Right renal cortex interstitium (tissue), 3 donors: Measurements from ENCODE around the gene SORCS3. TPM values are rescaled to one million over a fixed set of nuclear protein-coding genes. Genes with fewer than 3 reads are reported as not detected.

Experiments
- DNase-seq, 3 donors: peaks; one replicate each; pipeline ENCODE4 v3.0.0-alpha.2; 2013; ENCODE audit warnings: low read depth in 3 of 3, low spot score in 2 of 3
- polyA plus RNA-seq, 3 donors: library from polyadenylated mRNA; unstranded; fragments of 120-200 nt; gene quantifications; one replicate each; pipeline ENCODE4 v1.2.1, GENCODE V29; 2013; ENCODE audit not compliant: insufficient read length in 3 of 3

Gene SORCS3
- polyA plus RNA-seq, 3 donors = 2.6 to 4.1 (median 3.6) TPM

DNA sequence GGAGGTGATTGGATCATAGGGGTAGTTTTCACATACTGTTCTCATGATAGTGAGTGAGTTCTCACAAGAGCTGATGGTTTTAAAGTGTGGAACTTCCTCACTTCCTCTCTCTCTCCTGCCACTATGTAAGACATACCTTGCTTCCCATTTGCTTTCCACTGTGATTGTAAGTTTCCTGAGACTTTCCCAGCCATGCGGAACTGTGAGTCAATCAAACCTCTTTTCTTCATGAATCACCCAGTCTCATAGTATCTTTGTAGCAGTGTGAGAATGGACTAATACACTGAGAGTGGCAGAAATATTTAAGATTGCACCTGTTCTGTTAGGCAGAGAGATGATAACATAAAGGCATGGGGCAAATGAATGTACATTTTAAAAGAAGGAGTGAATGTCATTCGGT is 507.8 kb downstream of the SORCS3 start:
- DNase-seq = no peak

DNA sequence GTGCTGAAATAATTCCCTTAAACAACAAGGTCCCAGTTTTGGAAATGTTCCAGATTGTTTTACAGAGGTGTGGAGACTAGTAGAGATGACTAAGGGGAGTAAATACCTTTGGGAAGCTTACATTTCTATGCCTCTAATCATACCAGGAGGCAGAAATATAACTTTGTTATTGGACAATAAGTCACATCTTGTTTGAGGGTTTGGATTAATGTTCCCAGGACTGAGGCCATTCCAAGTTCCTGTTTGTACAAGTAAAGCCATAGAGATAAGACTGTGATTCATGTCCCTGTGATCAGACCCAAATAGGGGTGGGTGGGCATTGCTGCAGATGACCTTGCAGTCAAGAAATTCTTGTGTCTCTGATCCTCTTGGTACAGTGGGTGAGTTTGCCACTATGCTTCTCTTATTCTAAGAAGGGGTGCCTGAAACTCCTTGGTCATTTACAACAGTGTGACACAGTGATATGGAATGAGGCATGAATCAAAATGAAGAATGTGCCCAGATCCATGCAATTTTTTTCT is 508.3 kb downstream of the SORCS3 start:
- no peak for DNase-seq

GRCh38 chr10:105150259-105150880 is 509.3 kb downstream of the SORCS3 start:
- DNase-seq = no peak

- DNase-seq = no peak
These were observed 513.6 kb downstream of the SORCS3 start for GRCh38 chr10:105154736-105155135.

- no peak for DNase-seq
These were observed 518.2 kb downstream of the SORCS3 start for GRCh38 chr10:105159268-105159667.

- no peak for DNase-seq
These were observed 520.1 kb downstream of the SORCS3 start for GRCh38 chr10:105161149-105161548.

GRCh38 chr10:105161767-105162166 is 520.7 kb downstream of the SORCS3 start:
- DNase-seq = no peak

- DNase-seq = no peak
These were observed 529.4 kb downstream of the SORCS3 start for GRCh38 chr10:105170521-105170920.

- DNase-seq = no peak
These were observed 530.9 kb downstream of the SORCS3 start for GRCh38 chr10:105171945-105172344.

DNA sequence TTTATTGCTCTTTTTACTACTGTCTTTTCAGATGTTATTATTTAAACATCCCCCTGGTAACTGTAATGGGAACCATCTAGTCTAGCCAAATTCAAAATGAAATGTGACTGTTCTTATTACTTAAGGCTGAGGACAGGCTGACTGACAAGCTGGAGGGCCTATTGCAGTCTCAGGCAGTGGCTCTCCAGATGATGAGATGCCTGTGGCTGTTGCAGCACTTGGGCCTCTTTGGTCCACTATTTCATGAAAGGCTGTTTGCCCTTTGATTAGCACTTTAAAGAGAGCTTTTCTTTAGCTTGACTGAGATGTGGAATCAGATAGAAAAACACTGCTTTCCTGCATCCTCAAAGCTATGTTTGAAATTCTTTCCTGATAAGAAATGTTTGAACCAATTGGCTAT is 540.5 kb downstream of the SORCS3 start:
- DNase-seq = no peak

DNA sequence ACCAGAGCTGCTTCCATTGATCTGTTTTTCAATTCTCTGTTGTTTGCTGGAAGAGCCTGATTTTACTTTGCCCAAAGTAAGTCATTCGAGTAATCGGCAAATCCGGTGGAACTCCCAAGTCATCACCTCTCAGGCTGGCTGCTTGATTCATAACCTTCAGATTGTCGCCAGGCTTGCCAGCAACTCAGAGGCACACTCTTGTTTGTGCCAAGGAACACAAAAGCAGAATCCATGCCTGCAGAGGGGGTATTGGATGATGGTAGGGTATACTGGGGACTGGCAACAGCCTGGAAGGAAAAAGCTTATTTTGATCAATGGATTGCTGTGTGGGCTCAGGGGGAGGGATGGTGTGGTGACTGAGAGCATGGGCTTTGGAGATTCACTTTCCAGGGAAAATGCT is 542.4 kb downstream of the SORCS3 start:
- DNase-seq = no peak

DNA sequence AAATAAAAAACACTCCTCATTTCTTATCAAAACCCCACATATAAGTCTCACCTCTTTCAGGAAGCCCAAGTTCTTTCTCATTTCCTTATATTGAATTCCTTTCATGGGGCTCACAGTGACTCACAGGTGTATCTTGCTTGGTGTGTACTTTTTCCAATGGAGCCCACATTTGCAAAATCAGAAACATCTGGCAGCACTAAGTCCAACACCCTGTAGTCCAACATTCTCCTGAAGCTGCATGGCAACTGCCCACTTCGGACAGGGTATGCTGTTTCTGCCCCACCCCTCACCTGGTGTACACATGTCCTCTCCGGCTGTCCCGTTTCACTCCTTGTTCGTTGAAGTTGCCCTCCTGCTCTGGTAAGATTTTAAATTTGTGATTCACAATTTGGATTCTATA is 544.1 kb downstream of the SORCS3 start:
- no peak for DNase-seq

GRCh38 chr10:105187243-105187642 is 546.2 kb downstream of the SORCS3 start:
- DNase-seq = no peak

GRCh38 chr10:105188737-105189462 is 547.8 kb downstream of the SORCS3 start:
- no peak for DNase-seq

GRCh38 chr10:105189463-105189800 is 548.3 kb downstream of the SORCS3 start:
- no peak for DNase-seq

- no peak for DNase-seq
These were observed 551.1 kb downstream of the SORCS3 start for GRCh38 chr10:105192146-105192545.

DNA sequence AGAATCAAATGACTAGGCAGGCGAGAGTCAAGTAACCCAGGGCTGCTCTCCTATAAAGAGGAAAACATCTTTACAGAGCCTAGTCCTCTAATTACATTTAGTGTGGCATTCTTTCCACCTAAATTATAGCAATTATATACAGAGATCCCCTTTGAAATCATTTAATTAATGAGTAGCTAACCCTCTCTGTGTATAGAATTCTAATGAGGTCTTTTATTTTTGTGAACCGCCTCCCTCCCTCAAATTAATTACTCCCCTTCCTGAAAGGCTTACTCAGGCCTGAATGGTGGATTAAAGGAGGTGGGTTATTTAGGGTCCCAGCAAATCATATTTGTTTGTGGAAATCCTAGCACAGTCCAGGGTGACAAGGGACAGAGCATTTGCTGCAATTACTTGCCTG is 551.8 kb downstream of the SORCS3 start:
- no peak for DNase-seq

DNA sequence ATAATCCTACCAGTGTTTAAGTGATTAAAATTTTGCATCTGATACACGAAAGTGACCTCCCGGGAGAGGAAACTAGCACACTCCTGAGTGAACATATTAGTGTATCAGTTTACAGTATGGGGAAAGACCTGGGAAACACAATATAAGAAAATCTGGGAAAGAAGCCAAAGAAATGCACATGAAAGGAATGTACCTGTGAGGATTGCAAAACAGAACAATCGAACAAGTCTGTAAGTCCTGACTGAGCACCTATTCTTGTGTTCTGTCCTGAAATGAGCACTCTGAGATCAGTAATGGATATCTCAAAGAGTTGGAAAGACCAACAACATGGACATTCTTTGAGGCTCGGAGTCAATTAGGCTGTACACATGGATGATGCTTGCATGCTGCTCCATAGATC is 554.7 kb downstream of the SORCS3 start:
- no peak for DNase-seq

DNA sequence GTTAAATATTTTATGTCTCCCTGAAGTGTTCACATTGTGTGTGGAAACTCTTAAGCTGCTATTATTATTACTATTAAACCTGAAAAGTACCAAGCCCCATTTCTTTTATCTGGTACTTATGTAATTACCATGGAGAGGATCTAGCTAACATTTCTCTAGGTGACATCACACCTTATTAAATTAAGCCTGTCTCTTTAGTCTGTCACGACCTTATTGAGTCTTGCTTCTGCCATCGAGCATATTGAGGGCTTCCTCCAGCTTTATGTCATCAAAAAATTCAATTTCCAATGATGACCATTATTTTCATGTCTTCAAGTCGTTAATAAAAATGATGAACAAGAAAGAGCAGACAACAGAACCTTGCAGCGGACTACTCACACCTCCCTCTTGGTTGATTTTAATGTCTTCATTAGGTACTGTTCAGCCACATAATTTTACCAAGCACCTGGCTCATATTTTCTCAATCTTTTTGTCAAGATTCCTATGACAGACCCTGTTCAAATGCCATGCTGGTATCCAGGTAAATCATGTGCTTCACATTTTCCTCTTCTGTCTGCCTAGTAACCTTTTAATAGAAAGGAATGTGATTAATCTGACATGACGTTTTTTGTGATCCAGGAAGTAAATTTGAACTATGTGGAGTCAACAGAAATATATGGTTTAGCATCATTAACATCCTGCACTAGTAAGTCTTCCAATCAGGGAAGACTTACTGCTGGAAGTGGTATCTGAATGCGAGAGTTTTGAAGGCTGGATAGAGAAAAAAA is 556.7 kb downstream of the SORCS3 start:
- DNase-seq = no peak

GRCh38 chr10:105206616-105207015 is 565.5 kb downstream of the SORCS3 start:
- DNase-seq = no peak

- DNase-seq = peak in 1 of 3 donors; percentile 30
These were observed 566.4 kb downstream of the SORCS3 start for GRCh38 chr10:105207476-105207995.
